Measurements from ENCODE around the gene CD3D.

- no peak for TF ChIP-seq CTCF (IDR thresholded peaks at IDR 0.05; ENCODE audit: insufficient read depth, low read depth, low read length)
- TF ChIP-seq EZH2 (IDR thresholded peaks at IDR 0.05; ENCODE audit: insufficient read depth, low read length) = no peak
Observed at GRCh38 chr11:118328745-118329144, 13.8 kb downstream of the CD3D start.

Measured in astrocyte (in vitro differentiated cells and primary cell).